ENCODE data around the gene TEPSIN. TPM values are rescaled to one million over a fixed set of nuclear protein-coding genes. Genes with fewer than 3 reads are reported as not detected.

The TEPSIN gene
- total and polyA plus RNA-seq, 9 donors, result 2.5 to 30.2 (median 24.5) TPM

DNA sequence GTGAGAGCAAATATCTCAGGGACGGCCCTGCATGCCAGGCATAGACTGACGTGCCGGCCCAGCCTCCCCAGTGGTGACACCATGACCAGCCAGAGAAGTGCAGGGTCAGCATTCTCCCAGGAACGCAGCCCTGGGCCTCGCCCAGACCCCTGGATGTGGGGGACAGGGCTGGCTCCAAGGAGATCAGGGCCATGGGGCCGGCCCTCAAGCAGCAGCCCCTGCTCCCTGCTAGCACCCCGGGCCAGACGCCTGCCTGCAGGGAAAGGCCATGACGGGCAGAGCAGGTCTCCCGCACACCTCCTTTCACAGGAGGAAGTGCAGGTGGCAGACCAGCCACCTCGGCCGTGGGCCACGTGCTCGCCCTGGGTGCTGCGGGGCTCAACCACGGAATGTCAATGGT, 9.8 kb upstream of the TEPSIN start:
- H3K9me3 ChIP-seq, result no peaks in the 10 kb centered on the region
- intact Hi-C loops (cut with DNase I), result no loop called here
- no peaks in the 10 kb centered on the region for H3K36me3 ChIP-seq
- 78 to 85% (median 84%) methylated on average over 9 to 16 of the region's 16 CpGs for WGBS, 3 donors
- no peak overlapping the region for H3K4me3 ChIP-seq
- TF ChIP-seq POLR2A (IDR thresholded peaks at IDR 0.05) (no peak), EP300 (IDR thresholded peaks at IDR 0.05) (no peak)
- TF ChIP-seq, protein P1, sequence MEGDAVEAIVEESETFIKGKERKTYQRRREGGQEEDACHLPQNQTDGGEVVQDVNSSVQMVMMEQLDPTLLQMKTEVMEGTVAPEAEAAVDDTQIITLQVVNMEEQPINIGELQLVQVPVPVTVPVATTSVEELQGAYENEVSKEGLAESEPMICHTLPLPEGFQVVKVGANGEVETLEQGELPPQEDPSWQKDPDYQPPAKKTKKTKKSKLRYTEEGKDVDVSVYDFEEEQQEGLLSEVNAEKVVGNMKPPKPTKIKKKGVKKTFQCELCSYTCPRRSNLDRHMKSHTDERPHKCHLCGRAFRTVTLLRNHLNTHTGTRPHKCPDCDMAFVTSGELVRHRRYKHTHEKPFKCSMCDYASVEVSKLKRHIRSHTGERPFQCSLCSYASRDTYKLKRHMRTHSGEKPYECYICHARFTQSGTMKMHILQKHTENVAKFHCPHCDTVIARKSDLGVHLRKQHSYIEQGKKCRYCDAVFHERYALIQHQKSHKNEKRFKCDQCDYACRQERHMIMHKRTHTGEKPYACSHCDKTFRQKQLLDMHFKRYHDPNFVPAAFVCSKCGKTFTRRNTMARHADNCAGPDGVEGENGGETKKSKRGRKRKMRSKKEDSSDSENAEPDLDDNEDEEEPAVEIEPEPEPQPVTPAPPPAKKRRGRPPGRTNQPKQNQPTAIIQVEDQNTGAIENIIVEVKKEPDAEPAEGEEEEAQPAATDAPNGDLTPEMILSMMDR (IDR thresholded peaks at IDR 0.05), result no peak
- no peak overlapping the region for H3K27ac ChIP-seq
- no peak for DNase-seq
- no peaks in the 10 kb centered on the region for H3K27me3 ChIP-seq
- H3K4me1 ChIP-seq (ENCODE audit: insufficient read depth), result no peaks in the 10 kb centered on the region

DNA sequence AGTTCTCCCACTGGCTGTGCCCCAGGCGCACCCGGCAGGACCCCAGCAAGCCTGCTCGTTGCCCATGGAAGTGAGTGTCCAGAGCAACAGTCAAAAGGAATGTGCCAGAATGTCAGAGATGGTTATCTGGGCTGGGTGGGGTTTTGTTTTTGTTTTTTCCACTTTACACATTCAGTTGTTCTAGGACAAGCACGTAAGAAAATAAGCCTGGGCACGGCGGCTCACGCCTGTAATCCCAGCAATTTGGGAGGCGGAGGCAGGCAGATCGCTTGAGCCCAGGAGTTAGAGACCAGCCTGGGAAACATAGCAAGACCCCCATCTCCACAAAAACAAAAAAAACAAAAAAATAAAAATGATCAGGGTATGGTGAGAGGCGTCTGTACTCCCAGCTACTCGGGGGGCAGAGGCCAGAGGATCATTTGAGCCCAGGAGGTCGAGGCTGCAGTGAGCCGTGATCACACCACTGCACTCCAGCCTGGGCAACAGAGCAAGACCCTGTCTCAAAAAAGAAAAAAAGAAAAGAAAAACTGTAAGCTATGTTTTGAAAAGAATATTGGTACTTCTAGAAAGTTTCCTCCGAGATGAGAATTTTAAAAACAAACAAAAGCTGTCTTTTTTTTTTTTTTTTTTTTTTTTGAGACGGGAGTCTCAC, 8.6 kb upstream of the TEPSIN start:
- TF ChIP-seq EP300 (IDR thresholded peaks at IDR 0.05) (no peak), POLR2A (IDR thresholded peaks at IDR 0.05) (no peak)
- TF ChIP-seq, protein P1 (IDR thresholded peaks at IDR 0.05), result no peak
- Histone ChIP-seq H3K9me3 (no peaks in the 10 kb centered on the region), H3K27ac (no peak overlapping the region), H3K4me1 (ENCODE audit: insufficient read depth) (no peaks in the 10 kb centered on the region), H3K4me3 (no peak overlapping the region), H3K27me3 (no peaks in the 10 kb centered on the region), H3K36me3 (no peaks in the 10 kb centered on the region)
- WGBS, 3 donors, result 83 to 91% (median 88%) methylated on average over 15 of the region's 15 CpGs
- intact Hi-C loops (cut with DNase I), result no loop called here
- no peak for DNase-seq

DNA sequence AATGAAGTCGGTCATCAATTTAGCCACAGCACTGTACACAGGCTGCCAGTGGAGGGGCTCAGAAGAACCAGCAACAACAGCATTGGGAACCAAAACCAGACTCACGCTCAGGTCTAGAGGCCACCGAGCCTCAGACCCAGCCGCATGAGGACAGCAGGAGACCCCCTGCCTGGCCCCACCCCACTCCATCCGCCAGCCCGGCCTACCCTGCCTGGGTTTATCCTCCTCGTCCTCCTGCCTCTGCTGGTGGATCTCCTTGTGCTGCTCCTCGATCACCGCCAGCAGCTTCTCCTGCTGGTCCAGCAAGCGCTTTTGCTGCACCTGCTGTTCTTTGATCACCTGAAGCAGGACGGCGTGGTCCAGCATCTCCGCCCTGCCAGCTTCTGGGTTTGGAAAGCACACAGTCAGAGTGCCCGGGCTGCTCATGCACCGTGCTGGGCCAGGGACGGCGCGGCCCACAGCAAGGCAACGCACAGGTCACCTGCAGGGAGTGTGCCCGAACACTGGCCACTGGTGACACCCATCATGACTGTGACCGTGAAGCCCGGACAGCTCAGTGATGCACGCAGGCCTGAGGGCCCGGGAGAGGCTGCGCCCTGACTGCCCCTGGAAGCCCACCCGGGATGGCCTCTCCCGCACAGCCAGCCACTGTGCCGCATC, 8.0 kb upstream of the TEPSIN start:
- 90 to 93% (median 92%) methylated on average over 28 of the region's 28 CpGs for WGBS, 3 donors
- Histone ChIP-seq H3K27ac (no peak overlapping the region), H3K4me3 (no peak overlapping the region), H3K27me3 (no peaks in the 10 kb centered on the region), H3K36me3 (no peaks in the 10 kb centered on the region), H3K9me3 (no peaks in the 10 kb centered on the region), H3K4me1 (ENCODE audit: insufficient read depth) (no peaks in the 10 kb centered on the region)
- DNase-seq, result no peak
- TF ChIP-seq POLR2A (IDR thresholded peaks at IDR 0.05) (no peak), EP300 (IDR thresholded peaks at IDR 0.05) (no peak)
- TF ChIP-seq, protein P1 (IDR thresholded peaks at IDR 0.05), result no peak
- intact Hi-C loops (cut with DNase I), result no loop called here

DNA sequence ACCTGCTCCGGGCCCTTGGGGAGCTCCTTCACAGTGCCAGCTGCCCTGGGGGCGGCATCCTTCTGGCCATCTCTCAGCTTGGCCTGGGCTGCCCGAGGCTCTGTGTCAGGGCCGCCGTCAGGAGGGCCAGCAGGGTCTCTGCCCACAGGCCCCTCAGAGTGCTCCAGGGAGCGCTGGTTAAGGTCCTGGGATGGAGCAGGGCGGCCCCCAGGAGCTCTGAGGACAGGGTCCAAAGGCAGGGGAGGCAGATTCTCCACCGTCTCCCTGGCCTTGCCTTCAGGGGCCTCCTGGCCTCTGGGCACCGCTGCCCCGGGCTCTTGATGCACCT, 7.5 kb upstream of the TEPSIN start:
- H3K36me3 ChIP-seq, result no peaks in the 10 kb centered on the region
- H3K27me3 ChIP-seq, result no peaks in the 10 kb centered on the region
- no peaks in the 10 kb centered on the region for H3K9me3 ChIP-seq
- WGBS, 3 donors, result 87 to 92% (median 88%) methylated on average over 10 of the region's 10 CpGs
- no peak overlapping the region for H3K27ac ChIP-seq
- no peak overlapping the region for H3K4me3 ChIP-seq
- no peak for DNase-seq
- no peaks in the 10 kb centered on the region for H3K4me1 ChIP-seq (ENCODE audit: insufficient read depth)
- TF ChIP-seq, protein P1 (IDR thresholded peaks at IDR 0.05), result no peak
- TF ChIP-seq EP300 (IDR thresholded peaks at IDR 0.05) (no peak), POLR2A (IDR thresholded peaks at IDR 0.05) (no peak)
- intact Hi-C loops (cut with DNase I), result no loop called here

Measured in ovary (tissue), 9 donors.